Activated CD8-positive, alpha-beta T cell treated with anti-CD3 and anti-CD28 coated beads for 36 hours (primary cell): ENCODE data around the gene HDAC10. TPM values are rescaled to one million over a fixed set of nuclear protein-coding genes. Genes with fewer than 3 reads are reported as not detected.

Experiments used
- ATAC-seq: fragments of 200-7000 bp; cut with Tn5 transposase; one replicate; pipeline ENCODE4 v1.10.0; 2021; ENCODE audit warnings: mild to moderate bottlenecking, moderate library complexity
- CTCF ChIA-PET: fragments of 350-600 bp; sonication (Branson Sonifier 250); formaldehyde crosslinking; loops from one replicate; lab custom pipeline; 2021; ENCODE audit warnings: antibody characterized with exemption; lab: Charles Lee
- POLR2A ChIA-PET: fragments of 350-600 bp; sonication (Branson Sonifier 250); formaldehyde crosslinking; loops from one replicate; lab custom pipeline; 2021; ENCODE audit warnings: antibody characterized with exemption; lab: Charles Lee
- DNase-seq: peaks from one replicate; pipeline ENCODE4 v3.0.0-alpha.2; 2020
- H3K27ac Mint-ChIP-seq: one replicate; pipeline ENCODE4 v1.8.0; 2021; ENCODE audit warnings: mild to moderate bottlenecking, mixed read lengths
- H3K27me3 Mint-ChIP-seq: one replicate; pipeline ENCODE4 v1.8.0; 2021; ENCODE audit warnings: mixed read lengths
- H3K36me3 Mint-ChIP-seq: one replicate; pipeline ENCODE4 v1.8.0; 2021; ENCODE audit warnings: low read depth, mixed read lengths
- H3K4me1 Mint-ChIP-seq: one replicate; pipeline ENCODE4 v1.8.0; 2021; ENCODE audit warnings: low read depth, mixed read lengths
- H3K4me3 Mint-ChIP-seq: one replicate; pipeline ENCODE4 v1.8.0; 2021; ENCODE audit warnings: mild to moderate bottlenecking, moderate library complexity, mixed read lengths
- H3K9me3 Mint-ChIP-seq: one replicate; pipeline ENCODE4 v1.8.0; 2021; ENCODE audit warnings: mixed read lengths
- intact Hi-C: fragments of 100-400 bp; cut with micrococcal nuclease; formaldehyde crosslinking; loops from one replicate; pipeline ENCODE4 v1.10.0; 2022
- total RNA-seq, 2 experiments: library from RNA; stranded (reverse); gene quantifications; one replicate each; pipeline ENCODE4 v1.2.3, GENCODE V29; 2021
- TF ChIP-seq, protein P1 (sequence below): fragments of 200-600 bp; IDR thresholded peaks from one replicate; pipeline ENCODE4 v1.8.0; 2022; ENCODE audit warnings: antibody characterized with exemption, mild to moderate bottlenecking

The HDAC10 gene
- total RNA-seq, 2 experiments from 2014 or later = 43.0 to 44.3 TPM

DNA sequence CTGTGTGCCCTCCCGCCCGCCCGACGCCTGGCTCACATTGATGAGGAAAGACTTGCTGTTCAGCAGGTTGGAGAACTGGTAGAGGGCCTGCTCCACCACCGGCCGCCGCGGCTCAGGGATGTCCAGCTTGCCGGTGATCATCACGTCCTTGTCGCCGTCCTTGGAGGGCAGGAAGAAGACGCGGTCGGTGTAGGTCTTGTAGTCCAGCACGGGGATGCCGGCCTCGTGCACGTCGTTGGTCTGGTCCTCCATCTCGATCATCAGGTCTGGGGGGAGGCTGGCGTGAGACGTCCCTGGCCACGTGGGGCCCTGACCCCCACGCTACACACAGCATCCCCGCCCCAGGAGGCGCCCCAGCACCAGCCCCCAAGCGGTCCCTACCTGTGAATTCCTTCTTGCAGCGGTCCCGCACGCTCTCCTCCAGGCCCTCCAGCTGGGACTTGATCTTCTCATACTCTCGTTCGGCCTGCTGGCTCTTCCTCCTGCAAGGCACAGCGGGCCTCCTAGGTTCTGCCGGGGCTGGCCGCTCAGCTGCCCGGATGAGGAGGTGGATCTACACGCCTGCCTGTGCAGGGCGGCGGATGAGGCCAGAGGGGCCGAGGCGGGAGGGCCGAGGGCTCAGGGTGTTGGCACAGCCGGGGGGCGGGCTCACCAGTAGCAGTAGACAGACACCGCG lies 29.8 kb upstream of the HDAC10 start:
- TF ChIP-seq, protein P1, sequence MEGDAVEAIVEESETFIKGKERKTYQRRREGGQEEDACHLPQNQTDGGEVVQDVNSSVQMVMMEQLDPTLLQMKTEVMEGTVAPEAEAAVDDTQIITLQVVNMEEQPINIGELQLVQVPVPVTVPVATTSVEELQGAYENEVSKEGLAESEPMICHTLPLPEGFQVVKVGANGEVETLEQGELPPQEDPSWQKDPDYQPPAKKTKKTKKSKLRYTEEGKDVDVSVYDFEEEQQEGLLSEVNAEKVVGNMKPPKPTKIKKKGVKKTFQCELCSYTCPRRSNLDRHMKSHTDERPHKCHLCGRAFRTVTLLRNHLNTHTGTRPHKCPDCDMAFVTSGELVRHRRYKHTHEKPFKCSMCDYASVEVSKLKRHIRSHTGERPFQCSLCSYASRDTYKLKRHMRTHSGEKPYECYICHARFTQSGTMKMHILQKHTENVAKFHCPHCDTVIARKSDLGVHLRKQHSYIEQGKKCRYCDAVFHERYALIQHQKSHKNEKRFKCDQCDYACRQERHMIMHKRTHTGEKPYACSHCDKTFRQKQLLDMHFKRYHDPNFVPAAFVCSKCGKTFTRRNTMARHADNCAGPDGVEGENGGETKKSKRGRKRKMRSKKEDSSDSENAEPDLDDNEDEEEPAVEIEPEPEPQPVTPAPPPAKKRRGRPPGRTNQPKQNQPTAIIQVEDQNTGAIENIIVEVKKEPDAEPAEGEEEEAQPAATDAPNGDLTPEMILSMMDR = no peak
- ATAC-seq (no peak), DNase-seq (no peak)
- ChIA-PET POLR2A (no interaction called here), CTCF (no interaction called here)
- Mint-ChIP-seq H3K27me3 (no peaks in the 10 kb centered on the region), H3K4me1 (no peaks in the 10 kb centered on the region), H3K27ac (no peak overlapping the region), H3K4me3 (no peak overlapping the region), H3K9me3 (no peaks in the 10 kb centered on the region), H3K36me3 (peaks cover 2% of the 10 kb centered on the region)
- intact Hi-C loops = no loop called here

DNA sequence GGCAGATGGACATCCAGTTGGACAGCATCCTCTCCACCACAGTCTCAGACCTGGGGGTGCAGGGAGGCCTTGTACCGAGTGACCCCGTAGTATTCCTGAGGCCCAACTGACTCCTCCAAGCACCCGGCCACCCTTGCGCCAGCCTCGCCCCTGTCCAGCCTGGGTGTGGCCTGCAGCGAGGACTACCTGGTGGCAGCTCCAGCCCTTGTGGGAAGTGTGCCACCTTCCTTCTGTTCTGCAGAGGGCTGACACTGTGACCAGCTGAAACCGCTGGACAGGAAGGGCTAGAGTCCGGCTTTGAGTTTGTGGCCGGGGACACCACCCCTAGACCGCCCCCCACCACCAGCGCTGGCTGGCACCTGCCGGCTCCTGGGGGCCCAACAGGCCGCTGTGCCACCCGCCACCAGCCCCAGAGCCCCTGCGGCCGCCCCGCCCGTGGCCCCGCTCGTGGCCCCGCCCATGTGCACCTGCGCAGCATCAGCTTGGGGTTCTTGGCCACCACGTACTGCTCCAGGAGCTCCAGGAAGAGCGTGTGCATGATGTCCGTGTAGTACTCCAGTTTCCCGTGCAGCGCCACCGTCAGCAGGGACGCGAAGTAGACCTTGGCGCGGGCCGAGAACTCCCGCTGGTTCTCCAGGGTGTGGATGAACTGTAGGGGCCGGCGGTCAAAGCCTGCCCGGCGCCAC lies 29.1 kb upstream of the HDAC10 start:
- no peak for ATAC-seq
- ChIA-PET CTCF (no interaction called here), POLR2A (no interaction called here)
- H3K36me3 Mint-ChIP-seq = peaks cover 2% of the 10 kb centered on the region
- DNase-seq = no peak
- intact Hi-C loops = no loop called here
- H3K4me1 Mint-ChIP-seq = no peaks in the 10 kb centered on the region
- H3K9me3 Mint-ChIP-seq = no peaks in the 10 kb centered on the region
- TF ChIP-seq, protein P1 = no peak
- H3K27me3 Mint-ChIP-seq = no peaks in the 10 kb centered on the region
- H3K27ac Mint-ChIP-seq = no peak overlapping the region
- no peak overlapping the region for H3K4me3 Mint-ChIP-seq

DNA sequence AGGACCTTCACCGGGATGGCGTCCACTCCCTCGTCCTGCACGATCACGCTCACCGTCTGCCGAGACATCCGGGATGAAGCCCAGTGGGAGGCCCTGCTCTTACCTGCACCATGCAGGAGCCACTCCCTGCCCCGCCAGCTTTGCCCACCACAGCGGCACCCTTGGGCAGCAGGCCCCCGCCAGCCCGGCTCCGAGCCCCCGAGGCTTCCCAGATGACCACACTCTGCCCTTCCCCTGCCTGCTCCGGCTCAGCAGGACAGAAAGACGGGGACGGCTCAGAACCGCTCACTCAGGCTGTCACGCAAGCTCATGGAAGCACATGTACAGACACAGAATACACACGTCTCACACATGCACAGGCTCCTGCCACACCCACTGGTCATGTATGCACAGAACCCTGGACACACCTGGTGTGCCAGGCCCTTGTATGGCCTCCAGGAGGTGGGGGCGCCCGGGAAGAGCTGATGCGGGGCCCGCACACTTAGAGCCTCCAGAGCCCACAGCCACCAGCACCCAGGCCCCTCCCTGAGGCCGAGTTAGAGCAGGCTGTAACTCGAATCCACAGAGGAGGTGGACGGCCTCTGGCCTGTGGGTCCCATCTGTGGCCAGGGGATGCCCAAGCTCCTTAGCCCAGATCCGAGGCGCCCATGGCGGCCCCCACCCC lies 28.0 kb upstream of the HDAC10 start:
- intact Hi-C loops = loop anchor here (5.0 kb wide), 1 partner anchor 48 kb away; the partner anchor contains the start of gene DENND6B
- no peak for ATAC-seq
- no peak for DNase-seq
- no peak overlapping the region for H3K4me3 Mint-ChIP-seq
- no peaks in the 10 kb centered on the region for H3K27me3 Mint-ChIP-seq
- CTCF ChIA-PET = interaction anchor here (0.8 kb wide), 1 partner anchor 75 kb away, joined by 6 read pairs; no protein-coding TSS in a partner anchor
- no peaks in the 10 kb centered on the region for H3K9me3 Mint-ChIP-seq
- peaks cover 2% of the 10 kb centered on the region for H3K36me3 Mint-ChIP-seq
- TF ChIP-seq, protein P1 = no peak
- no peaks in the 10 kb centered on the region for H3K4me1 Mint-ChIP-seq
- POLR2A ChIA-PET = no interaction called here
- H3K27ac Mint-ChIP-seq = no peak overlapping the region

DNA sequence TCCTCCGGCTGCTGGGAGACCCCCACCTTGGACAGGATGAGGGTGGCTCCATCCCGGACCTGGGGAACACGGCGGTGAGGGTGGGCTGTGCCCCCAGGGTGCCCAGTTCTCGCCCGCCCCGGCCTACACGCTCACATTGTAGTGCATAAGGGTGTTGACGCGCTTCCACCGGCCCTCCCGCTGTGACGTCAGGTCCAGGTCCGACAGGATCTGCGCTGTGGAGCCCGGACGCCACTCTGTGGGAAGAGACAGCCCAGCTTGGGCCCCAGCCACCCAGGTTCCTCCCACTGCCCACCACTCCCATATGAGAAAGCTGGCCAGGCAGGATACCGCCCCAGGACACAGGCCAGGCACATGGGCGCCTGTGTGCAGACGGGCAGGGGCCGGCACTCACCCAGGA lies 27.4 kb upstream of the HDAC10 start:
- no peak for ATAC-seq
- no peaks in the 10 kb centered on the region for H3K4me1 Mint-ChIP-seq
- ChIA-PET CTCF (no interaction called here), POLR2A (no interaction called here)
- H3K9me3 Mint-ChIP-seq = no peaks in the 10 kb centered on the region
- no peak overlapping the region for H3K4me3 Mint-ChIP-seq
- H3K27ac Mint-ChIP-seq = no peak overlapping the region
- intact Hi-C loops = loop anchor here (5.0 kb wide), 1 partner anchor 49 kb away; the partner anchor contains the start of gene DENND6B
- no peaks in the 10 kb centered on the region for H3K27me3 Mint-ChIP-seq
- TF ChIP-seq, protein P1 = no peak
- no peak for DNase-seq
- peaks cover 2% of the 10 kb centered on the region for H3K36me3 Mint-ChIP-seq
